ENCODE measurements around the gene RNF207. TPM values are rescaled to one million over a fixed set of nuclear protein-coding genes. Genes with fewer than 3 reads are reported as not detected.

RNF207 gene
- total and polyA plus RNA-seq, 2 of the 13 experiments (the other 11 are each of a cell fraction or from before 2014, with no cell fraction given) = 9.8 to 15.9 TPM

DNA sequence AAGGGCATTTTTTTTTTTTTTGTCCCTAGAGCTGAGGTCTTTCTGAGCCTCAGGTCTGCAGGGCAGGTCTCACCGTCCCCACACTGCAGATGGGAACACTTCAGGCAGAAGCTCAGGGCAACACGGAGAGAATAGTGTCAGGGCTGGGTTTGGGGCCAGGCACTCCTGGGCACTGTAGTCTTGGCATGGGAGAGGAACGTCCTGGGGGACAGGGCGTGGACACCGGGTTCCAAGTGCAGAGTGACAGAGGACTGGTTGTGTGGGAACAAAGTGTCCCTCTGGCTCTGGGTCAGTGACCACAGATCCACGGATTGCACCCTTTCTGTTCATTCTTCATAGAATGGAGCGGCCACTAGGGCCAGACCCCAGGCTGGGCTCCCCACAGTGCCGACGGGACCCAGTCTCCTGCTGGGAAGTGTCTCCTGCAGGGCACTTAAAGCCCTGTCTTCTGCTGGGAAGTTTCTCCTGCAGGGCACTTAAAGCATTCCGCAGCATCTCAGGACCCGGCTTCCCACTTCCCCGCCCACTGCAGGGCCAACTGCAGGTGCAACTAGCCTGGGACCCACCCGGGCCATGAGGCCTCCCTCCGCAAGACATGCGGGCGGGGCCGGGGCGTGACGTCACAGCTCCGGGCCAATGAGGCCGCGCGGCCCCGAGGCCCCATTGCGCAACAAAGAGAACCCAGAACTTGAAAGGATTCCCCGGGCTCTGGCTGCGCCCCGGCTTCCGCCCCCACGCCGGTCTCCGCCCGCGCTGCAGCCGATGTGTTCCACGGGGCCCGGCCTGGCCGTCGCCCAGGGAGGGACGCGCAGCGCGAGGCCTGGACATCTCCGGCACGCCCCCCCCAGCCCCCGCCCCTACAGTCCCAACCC, 53.8 kb downstream of the RNF207 start:
- ChIA-PET POLR2A (interaction anchor here (1.3 kb wide), 1 partner anchor 24 kb away, joined by 4 read pairs; the partner anchor contains the start of gene ICMT), CTCF (ENCODE audit: low intra/inter-chr PET ratio, low total read pairs) (no interaction called here)
- H3K36me3 ChIP-seq (replicated peaks in 1 of 2; ENCODE audit: control insufficient read depth in 1 of 2, insufficient read depth in 2 of 2, low read length in 2 of 2) = no peaks in the 10 kb centered on the region
- peak; percentile 63 for DNase-seq (ENCODE audit: low spot score)
- no TSS peak for BruUV-seq (replicated peaks)
- H3K79me2 ChIP-seq (ENCODE audit: insufficient read depth, low read length) = no peaks in the 10 kb centered on the region
- H4K20me1 ChIP-seq (ENCODE audit: insufficient read depth, low read length) = no peaks in the 10 kb centered on the region
- WGBS (ENCODE audit: low lambda C conversion rate) = 9% methylated on average over 9 of the region's 46 CpGs
- no peak overlapping the region for H3K27ac ChIP-seq (ENCODE audit: extremely low read length, insufficient read depth, low read length)
- no peak overlapping the region for H2AFZ ChIP-seq (ENCODE audit: low read length)
- ATAC-seq = peak; percentile 39
- peak overlapping the region; percentile 51 for H3K4me2 ChIP-seq (ENCODE audit: low read depth, low read length)
- FAIRE-seq = no peak
- intact Hi-C loops (cut with micrococcal nuclease; ENCODE audit: unreplicated experiment) (no loop called here), in situ Hi-C loops (cut with HindIII; ENCODE audit: extremely low pct_ligation_motif_present, low pct_unique_long_range_greater_than_20kb) (no loop called here)
- H3K4me1 ChIP-seq (ENCODE audit: insufficient read depth, low read length) = peaks cover 25% of the 10 kb centered on the region
- no peaks in the 10 kb centered on the region for H3K9me3 ChIP-seq (ENCODE audit: low read length)
- no peak overlapping the region for H3K9ac ChIP-seq (ENCODE audit: insufficient read depth, low read depth, low read length)
- H3K4me3 ChIP-seq (replicated peaks in 1 of 3; ENCODE audit: insufficient read depth in 1 of 3, low read depth in 2 of 3, low read length in 3 of 3) = peak overlapping the region in 2 of 3 experiments; percentile 54 to 63; a peak in 4 of 6 replicates
- peaks cover 0 to 7% of the 10 kb centered on the region in 2 experiments; a peak in 3 of 5 replicates for H3K27me3 ChIP-seq (ENCODE audit: control insufficient read depth in 1 of 2, insufficient read depth in 2 of 2, low read length in 2 of 2)
- TF ChIP-seq ZFP90 (CRISPR knock-in tag; IDR thresholded peaks at IDR 0.05; ENCODE audit: borderline replicate concordance) (no peak), ARID5B (CRISPR knock-in tag; IDR thresholded peaks at IDR 0.05) (0 out of 2 replicates have a peak, but pooled peaks have one; percentile 10), ZNF431 (CRISPR knock-in tag; IDR thresholded peaks at IDR 0.05; ENCODE audit: borderline replicate concordance, low read depth) (no peak), NFRKB (IDR thresholded peaks at IDR 0.05) (no peak), SP2 (CRISPR knock-in tag; IDR thresholded peaks at IDR 0.05) (no peak), HNRNPH1 (optimal IDR thresholded peaks at IDR 0.05; ENCODE audit: low read depth, low read length) (no peak), MXD4 (CRISPR knock-in tag; IDR thresholded peaks at IDR 0.05) (no peak), XRCC5 (optimal IDR thresholded peaks at IDR 0.05; ENCODE audit: low read length) (peak; percentile 25), ATF2 (CRISPR knock-in tag; IDR thresholded peaks at IDR 0.05) (peak; percentile 45; the same call in 1 of the 2 replicates), RFXANK (CRISPR knock-in tag; IDR thresholded peaks at IDR 0.05) (no peak), ZNF276 (CRISPR knock-in tag; IDR thresholded peaks at IDR 0.05; ENCODE audit: low read depth) (no peak), TARDBP (CRISPR knock-in tag; IDR thresholded peaks at IDR 0.05) (no peak), ZFP62 (CRISPR knock-in tag; IDR thresholded peaks at IDR 0.05) (no peak), ZNF552 (CRISPR knock-in tag; IDR thresholded peaks at IDR 0.05; ENCODE audit: borderline replicate concordance) (no peak), ZBTB21 (CRISPR knock-in tag; IDR thresholded peaks at IDR 0.05) (peak; percentile 73), NFKBIZ (CRISPR knock-in tag; IDR thresholded peaks at IDR 0.05) (no peak)
- TF ChIP-seq, protein P1, sequence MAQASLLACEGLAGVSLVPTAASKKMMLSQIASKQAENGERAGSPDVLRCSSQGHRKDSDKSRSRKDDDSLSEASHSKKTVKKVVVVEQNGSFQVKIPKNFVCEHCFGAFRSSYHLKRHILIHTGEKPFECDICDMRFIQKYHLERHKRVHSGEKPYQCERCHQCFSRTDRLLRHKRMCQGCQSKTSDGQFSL (CRISPR knock-in tag; IDR thresholded peaks at IDR 0.05) = peak; percentile 20; the same call in 1 of the 2 replicates
